ENCODE results near the gene RRM2.
A peak's percentile ranks its signal among the peaks of the same experiment; 100 is the strongest.
"Not testable (repeated sequence)": the region's sequence is repeated elsewhere in the genome, so short reads cannot be mapped to it uniquely, and the experiment has no call there.

Gene RRM2

DNA sequence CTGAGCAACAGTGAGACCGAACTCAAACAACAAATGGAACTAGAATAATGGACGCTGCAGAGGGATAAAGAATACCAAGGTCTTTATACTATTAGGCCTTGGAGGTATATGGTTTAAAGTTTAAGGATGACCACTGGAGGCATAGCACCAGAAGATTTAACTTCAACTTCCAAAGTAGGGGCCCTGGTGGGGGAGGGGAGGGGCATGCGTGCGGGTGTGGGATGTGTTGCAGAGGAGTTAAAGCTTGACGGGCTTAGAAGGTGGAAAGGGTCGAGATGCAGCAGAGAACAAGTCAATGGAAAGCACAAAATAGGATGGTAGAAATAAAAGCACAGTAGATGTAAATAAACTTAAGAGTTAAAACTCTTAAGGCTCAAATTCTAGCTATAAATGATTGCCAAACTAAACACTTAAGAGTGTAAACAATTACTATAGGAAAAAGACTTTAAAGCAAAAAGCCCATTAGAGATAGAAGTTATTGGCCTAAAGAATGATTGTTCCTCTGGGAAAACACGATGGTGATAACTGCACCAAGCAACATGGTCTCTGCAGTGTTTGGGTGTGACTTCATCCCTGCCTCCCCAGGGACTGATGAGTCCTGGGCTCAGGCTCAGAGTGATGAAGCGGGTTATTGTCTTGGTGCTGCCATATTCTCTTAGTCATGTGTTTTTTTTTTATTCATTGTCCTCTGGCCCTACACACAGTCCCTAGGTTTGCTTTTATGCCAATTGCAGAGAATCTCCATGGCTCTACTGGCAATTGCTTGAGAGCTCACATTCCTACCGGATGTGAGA lies 13.0 kb downstream of the RRM2 start:
- peak; percentile 56 for DNase-seq

DNA sequence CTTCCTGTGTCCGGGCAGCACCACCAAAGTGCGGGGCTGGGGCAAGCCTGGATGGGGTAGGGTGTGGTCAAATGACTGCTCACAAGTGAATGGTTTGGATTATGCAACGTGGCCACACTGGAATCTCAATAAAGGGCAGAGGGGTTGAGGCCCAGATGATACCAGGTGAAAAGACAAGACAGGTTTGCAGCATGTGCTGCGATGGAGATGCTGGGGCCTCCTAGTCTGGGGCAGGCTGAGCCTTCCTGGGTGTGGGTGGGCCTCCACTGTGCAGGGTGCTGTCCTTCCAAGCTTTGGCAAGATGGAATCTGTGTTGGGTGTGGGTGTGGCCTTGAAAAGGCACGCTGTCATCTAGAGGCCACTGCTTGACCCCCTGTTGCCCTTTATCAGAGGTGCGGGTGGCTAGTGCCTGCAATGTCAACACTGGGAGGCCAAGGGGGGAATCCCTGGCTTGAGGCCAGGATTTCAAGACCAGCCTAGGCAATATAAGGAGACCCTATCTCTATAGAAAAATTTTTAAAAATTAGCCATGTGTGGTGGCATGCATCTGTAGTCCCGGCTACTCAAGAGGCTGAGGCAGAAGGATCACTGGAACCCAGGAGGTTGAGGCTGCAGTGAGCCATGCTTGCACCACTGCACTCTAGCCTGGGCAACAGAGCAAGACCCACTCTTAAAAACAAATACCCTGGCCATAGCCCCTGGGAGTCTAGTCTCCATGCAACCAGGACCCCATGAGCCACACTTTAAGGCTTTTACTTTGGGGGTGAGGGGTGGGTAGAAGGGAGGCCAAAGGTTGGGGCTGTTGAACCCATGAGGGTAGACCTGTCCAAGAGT lies 13.8 kb downstream of the RRM2 start:
- no peak for DNase-seq

DNA sequence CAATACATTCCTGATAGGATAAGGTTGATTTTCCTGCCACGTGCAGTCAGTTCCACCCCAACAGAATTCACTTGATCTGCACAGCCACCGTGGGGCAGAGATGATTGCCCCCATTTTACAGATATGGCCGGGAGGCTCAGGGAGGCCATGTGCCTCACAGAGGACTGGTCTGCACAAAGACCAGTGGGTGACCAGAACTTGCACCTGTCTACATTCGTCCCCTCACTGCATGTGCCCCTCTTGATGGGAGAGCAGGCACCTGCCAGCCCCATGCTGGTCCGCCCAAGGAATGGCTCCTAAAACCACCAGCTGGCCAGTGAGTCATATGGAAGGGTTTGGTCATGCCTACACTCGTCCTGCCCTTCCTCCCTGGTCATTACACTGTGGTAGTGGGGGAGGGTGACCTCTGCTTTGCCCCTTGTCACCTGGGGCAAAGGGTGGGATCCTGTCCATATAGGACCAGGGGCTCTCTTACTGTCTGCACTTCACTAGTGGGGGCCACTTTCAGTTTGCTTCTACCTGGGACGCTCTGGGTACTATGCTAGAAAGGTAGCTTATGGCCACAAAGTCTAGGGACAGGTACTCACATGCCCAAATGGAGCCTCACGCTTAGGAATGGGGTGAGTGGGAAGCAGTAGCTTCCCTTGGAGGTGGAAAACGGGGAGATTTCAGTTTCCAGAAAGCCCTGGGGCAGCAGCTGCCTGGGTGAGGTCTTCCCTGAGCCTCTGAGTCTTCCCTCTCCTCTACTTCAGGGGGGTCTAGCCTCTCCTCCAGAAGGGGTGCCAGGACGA lies 14.7 kb downstream of the RRM2 start:
- no peak for DNase-seq

DNA sequence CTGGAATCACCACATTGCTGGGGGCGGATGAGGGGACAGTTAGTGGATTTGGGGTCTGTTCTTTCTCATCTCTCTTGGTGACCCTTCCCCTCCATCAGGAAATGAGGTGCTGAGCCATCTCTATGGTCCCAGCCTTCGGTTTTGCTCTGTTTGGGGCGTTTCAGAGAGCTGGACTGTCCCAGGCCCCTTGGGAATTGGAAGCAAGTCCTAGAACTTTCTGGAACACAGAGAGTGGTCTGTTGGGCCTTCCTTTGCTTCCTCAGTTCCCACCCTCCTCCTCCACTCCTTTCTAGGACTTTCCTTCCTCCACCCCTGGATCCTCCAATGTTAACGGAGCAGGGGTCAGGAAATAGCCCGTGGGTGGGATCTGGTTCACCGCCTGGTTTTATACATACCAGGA lies 17.0 kb downstream of the RRM2 start:
- DNase-seq: no peak

DNA sequence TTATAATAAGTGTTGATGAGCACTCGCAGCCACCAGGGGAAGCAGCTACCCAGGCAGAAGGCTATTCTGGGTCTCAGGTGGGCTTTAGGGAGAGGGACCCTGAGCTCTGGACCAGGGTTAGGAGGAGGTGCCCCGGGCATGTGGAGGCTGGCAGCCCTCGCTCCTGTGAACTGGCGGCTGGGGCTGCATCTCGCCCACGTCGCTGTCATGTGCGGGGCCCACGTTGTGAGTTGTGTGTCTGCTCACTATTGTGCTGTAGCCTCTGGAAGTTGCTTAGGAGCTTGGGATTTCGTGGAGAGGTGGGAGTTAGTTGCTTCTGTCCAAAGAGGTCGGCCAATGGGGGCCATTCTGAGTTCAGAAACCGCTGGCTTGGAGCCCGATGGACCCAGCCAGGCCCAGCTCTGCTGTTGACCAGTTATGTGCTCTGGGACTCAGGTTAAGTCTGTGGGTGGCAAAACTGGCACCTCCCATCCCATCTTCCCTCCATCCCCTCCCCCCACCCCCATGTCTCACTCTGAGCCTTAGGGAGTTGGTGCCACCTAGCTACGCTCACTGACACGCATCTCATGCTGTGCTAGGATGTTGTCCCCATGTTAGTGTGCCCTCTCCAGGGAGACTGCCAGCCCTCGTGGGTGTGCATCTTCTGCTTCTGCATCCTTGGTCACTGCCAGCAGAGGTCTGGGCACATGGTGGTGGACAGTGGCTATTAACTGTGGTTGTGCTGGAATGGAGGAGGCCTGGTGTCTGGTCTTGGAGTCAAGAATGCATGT lies 18.5 kb downstream of the RRM2 start:
- DNase-seq: no peak

DNA sequence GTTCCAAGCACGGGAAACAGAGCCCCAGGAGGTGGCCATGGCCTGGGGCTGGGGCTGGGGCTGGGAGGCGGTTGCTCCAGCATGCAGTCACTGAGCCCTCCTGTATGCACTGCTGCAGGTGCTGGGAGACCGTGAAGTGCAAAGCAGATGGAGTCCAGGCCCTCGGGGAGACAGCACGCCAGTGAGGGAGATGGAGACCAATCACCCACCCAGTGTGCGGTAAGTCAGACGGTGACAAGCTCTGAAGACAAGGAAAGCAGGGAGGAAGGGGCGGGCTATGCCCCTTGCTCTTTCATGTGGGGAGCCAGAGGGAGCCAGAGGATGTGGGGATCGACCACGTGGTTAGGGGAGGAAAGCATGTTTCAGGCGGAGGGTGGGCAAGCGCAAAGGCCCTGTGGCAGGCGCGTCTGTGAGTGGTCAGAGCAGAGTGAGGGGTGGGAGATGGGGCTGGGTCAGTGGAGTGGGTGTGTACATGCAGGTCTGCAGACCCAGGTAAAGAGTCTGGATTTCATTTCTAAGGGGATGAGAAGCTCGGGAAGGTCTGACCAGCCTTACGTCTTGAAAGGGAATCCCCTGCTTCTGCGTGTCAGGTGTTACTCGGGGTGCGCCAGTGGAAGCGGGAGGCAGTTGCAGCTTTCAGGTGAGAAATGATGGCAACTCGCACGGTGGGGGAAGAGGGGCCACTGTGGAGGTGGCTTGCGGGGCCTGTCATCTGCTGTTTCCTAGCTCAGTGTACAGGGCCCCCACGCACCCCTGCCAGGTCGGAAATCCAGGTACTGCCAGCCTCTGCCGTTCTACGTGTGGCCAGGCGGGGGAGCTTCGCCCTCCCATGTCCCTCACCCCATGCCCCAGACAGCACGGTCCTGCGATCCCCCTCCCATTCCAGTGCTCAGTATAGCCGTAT lies 19.4 kb downstream of the RRM2 start:
- DNase-seq: no peak

DNA sequence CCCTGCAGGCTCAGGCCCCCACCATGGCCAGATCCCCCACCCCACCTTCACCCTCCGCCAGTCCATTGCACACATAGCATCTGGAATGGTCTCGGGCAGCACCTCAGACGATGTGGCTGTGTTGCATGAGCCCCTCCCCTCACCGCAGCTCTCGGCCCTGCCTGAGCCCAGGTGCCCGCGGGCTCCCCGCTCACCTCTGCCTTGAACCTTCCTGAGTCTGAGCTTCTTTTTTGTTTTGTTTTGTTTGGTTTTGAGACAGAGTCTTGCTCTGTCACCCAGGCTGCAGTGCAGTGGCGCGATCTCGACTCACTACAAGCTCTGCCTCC lies 20.1 kb downstream of the RRM2 start:
- DNase-seq: no peak

DNA sequence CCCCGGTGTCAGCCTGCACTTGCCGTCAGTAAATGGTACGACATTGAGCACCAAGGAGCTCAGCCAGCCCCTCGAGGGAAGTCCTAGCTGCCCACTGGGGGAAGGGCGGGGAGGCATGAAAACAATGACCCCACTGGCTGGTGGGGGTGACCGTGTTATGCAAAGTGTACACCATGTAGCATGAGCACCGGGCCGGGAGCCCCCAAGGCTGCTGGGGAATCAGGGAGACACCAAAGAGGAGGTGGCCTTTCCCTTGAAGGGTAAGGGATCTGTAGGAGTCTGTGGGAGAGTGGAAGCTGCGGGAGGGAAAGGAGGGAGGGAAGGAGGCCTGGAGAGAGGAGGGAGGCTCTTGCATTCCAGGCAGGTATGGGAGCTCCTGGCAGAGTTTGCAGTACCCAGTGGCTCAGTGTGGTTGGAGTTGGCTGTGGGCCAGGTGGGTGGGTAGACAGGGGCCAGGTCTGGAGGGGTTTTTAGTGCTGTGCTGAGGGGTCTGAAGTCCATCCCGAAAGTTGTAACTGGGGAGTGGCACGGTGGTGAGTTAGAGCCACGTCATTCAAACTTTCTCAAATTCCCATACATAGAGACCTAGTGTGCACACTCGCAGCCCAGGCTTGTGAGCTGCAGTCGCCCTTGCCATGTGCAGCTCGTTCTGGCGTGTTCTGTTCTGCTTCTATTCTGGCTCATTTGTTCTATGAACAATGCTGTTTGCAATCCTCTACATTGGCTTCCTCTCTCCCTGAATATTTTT lies 22.4 kb downstream of the RRM2 start:
- DNase-seq: no peak

DNA sequence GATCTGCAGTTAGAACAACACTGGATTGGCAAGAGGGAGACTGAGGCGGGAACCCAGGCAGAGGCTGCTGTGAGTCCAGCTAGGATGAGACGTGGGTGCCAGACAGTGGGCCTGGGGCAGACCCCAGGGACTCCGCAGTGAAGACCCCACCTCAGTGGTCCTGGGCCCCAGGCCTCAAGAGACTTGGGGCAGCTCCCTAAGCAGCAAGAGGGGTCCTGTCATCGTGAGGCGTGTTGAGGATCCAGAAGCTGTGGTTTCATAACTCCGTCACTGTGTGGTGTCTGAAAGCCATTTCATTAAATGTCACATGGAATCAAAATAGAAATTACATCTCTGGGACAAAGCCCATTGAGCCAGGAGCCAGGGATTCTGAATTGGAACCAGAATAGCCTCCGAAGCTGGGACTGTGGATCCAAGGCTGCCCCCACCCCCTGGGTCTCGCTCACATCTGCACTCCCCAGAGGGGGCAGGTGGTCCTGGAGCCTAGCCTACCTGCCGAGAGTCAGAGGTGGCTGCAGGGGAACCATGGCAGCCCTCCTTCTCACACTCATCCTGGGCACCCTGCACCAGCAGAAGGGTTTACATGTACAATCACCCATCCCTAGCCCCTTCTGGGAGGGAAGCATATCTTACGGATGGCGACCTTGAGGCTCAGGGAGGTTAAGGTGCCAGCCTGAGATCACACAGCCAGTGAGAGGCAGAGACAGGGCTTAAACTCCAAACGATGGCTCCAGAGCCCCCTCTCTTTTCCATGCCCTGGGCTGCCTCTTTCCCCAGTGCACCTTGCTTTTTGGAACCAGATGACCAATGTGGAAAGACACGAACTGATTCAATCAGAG lies 23.2 kb downstream of the RRM2 start:
- DNase-seq: no peak

DNA sequence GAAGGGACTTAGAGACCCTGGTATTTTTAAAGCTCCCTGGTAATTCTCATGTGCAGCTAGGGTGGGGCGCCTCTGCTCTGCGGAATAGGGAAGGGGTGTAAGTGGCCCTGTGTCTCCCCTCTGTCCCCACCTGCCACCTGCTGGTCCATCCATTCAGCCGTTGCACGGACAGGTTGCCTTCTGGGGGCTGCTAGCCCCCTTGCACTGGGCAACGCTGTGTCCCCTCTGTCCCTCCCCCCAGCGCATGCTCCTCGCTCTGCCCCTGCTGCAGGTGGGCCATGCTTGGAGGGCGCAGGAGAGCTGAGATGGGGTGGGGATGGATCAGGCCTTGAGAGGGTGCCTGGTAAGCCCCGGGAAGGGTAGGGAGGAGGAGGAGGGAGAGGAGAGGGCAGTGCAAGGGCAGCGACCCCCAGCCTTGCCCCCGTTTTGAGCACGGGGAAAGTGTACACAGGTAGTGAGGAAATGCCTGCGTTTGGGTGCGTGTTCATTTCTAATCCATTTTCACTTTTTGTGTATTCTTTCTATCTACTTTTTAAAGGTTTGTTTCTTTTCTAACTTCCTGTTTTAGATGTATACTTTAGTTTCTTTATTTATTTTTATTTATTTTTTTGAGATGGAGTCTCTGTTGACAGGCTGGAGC lies 23.9 kb downstream of the RRM2 start:
- DNase-seq: no peak

DNA sequence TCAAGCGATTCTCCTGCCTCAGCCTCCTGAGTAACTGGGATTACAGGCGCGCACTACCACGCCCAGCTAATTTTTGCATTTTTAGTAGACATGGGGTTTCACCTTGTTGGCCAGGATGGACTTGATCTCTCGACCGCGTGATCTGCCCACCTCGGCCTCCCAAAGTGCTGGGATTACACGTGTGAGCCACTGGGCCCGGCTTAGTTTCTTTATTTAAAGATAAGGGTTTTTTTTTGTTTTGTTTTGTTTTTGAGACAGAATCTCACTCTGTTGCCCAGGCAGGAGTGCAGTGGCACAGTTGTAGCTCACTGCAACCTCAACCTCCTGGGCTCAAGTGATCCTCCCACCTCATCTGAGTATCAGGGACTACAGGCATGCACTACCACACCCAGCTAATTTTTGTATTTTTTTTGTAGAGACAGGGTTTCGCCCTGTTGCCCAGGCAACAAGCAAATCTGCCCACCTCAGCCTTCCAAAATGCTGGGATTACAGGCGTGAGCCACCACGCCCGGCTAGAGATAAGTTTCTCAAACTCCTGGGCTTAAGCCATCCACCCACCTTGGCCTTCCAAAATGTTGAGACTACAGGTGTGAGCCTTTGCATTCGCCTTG lies 24.6 kb downstream of the RRM2 start:
- not testable (repeated sequence) for DNase-seq

DNA sequence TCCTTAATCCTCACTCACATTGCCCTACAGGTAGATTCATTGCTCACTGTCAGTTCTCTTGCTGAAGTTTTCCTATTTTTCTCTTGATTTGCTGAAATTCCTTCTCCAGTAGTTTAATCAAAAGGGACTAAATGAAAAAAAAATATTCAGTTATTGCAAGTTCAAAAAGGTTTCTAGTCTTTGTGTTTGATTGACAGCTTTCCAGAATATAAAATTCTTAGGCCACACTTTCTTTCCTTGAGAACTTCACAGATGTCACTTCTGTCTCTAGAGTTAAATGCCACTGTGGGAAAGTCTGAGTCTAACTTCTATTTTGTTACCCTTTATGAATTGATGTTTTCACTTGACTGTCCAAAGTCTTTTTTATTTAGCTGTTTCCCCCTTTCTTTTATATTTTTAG lies 25.7 kb downstream of the RRM2 start:
- DNase-seq: no peak

DNA sequence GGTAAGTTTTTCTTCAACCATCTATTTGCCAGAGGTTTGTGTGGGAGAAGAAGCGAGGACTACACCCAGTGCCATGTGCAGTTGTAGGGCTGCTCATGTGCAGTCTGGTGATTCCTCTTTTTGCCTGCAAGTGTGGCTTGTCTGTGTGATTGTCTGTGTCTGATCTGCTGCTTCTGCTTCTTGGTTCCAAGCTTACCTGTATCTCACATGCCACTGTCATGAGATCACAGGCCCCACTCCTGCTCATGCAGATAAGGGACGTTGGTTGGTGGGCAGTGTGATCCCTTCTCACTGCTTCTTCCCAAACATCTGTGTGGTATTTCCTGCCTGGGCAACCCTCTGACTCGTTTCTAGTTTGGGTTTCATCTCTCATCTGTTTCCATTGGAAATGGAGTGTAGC lies 27.1 kb downstream of the RRM2 start:
- no peak for DNase-seq

DNA sequence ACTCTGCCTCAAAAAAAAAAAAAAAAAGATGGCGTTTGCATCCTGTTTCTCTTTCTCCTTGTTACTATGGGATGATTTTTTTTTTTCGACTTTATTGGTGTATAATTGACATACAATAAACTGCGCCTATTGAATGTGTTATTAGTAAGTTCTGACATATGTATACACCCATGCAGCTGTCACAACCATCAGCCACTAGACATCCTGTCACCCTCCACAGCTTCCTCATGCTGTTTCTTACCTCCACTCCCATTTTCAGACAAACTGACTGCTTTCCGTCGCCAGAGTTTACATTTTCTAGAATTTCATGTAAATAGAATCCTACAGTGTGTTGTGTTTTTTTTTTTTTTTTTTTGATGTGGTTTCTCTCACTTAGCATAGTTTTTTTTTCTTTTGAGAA lies 27.9 kb downstream of the RRM2 start:
- DNase-seq: no peak

DNA sequence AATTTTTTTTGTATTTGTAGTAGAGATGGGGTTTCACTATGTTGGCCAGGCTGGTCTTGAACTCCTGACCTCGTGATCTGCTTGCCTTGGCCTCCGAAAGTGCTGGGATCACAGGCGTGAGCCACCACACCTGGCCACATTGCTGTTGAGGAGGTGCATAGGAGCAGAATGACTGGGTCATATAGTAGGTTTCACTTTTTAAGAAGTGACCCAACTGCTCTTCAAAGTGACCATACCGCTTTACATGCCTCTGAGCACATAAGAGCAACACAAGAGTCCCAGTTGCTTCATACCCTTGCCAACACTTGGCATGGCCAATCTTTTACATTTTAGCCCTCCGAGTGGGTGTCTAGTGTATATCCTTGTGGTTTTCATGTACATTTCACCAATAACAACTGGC lies 28.9 kb downstream of the RRM2 start:
- DNase-seq: no peak

DNA sequence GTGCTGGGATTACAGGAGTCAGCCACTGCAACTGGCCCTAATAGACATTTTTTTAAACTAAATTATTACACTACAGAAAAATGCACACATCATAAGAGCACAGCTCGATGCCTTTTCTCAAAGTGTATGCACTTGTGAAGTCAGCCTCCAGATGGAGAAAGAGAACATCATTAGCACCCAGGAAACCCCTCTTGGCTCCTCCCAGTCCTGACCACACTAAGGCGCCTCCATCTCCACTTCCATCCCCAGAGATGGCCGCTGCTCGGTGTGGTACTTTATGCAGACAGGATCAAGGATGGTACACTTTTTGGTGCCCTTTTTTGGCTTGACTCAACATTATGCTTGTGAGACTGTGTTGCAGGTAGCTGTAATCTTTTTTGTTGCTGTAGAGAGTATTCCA lies 34.8 kb downstream of the RRM2 start:
- no peak for DNase-seq

DNA sequence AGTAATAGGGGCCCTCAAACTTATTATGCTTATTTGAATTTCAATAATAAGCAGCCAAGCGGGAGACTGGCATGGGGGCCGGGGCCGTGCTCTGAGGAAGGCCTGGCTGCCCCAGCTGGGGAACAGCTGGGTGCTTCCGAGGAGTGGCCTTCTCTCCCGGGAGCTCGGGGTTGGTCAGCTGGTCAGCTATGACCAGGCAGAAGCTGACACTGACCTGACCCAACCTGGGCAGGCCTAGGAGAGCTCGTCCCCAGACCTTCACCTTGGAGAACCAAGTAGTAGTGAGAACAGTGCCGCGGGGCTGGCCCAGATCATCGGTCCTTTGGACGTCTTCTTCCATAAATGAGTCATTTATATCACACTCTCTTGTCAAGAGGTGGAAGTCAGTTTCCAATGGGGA lies 36.1 kb downstream of the RRM2 start:
- DNase-seq: no peak

DNA sequence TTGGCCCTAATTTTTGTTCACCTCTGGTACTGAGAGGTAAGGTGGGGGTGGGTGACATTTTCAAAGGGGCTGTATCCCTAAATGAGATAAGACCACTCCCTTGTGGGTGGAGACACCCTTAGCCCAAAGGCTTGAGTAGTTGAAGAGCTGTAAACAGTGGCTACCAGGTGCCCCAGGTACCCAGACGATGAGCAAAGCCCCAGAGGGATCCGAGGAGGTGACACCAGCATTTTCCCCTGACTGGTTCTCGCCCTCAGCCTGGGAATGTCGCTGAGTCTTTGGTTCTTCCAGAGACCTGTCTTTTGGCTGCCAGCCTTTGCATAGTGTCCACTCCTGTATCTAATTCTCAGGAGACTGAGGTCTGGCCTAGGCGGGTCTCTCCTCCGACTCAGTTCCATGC lies 36.5 kb downstream of the RRM2 start:
- no peak for DNase-seq

DNA sequence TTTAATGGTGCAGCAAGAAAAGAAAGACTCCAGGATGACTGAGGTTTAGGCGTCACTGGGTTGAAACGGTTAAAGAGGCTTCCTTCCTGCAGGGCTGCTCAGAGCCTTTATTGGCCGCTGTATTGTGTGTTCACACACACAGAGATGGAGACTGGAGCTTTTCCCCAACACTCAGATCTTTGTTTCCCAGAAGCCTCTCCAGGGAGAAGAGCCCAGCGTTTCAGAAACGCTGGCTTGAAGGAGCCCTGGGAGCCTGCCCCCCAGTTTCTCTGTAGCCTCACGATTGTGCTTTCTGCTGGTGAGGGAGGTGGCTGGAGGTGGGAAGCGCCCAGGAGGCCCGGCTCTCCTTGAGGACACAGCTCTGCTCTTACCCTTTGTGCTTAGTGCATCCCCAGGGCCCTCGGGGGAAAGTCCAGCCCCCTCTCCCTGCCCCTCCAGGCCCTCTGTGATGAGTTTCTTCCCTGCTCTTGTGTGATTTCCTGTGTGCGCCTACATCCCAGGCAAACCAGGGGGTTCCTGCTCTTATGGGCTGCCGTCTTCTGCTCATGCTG lies 37.1 kb downstream of the RRM2 start:
- DNase-seq: no peak

Measured in NCI-H1436 (cell line).